Measurements from ENCODE around the gene ODF2. TPM values are rescaled to one million over a fixed set of nuclear protein-coding genes. Genes with fewer than 3 reads are reported as not detected.
"Not testable (repeated sequence)": the region's sequence is repeated elsewhere in the genome, so short reads cannot be mapped to it uniquely, and the experiment has no call there.

The ODF2 gene
- total RNA-seq, 1 donor from 2014 or later, result 15.7 TPM

DNA sequence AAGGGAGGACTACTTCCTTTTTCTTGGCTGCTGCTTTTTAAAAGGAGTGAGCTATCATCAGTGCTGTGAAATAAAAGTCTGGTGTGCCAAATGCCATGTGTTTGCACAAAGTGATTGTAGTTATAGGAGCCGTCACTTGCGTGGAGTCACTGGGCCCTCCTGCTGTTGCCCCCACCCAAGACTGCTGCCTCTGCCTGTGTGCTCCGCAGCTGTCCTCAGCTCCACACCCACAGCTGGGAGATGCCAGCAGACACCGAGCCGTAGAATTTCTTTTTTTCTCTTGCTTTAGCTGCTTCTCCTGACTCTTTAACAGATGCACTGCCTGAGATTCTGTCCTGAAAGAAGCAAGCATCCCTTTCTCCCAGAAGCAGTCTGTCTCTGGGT is 38.9 kb downstream of the ODF2 start:
- H3K9me3 ChIP-seq (ENCODE audit: control insufficient read depth in 3 of 3, low read length in 3 of 3), result no peaks in the 10 kb centered on the region
- H3K9ac ChIP-seq (ENCODE audit: low read depth in 1 of 3, low read length in 3 of 3), result peak overlapping the region in 1 of 3 donors; percentile 33
- H3K4me1 ChIP-seq (ENCODE audit: control insufficient read depth in 3 of 3, insufficient read depth in 3 of 3, low read length in 3 of 3), result peaks cover 0 to 8% (median 7%) of the 10 kb centered on the region in 3 donors
- peak overlapping the region; percentile 2 for H3K27ac ChIP-seq (ENCODE audit: low read depth, low read length)
- H3K4me3 ChIP-seq (ENCODE audit: low read length in 3 of 3), result no peak overlapping the region
- H3K27me3 ChIP-seq (ENCODE audit: control insufficient read depth in 3 of 3, insufficient read depth in 3 of 3, low read length in 3 of 3), result no peaks in the 10 kb centered on the region
- H3K36me3 ChIP-seq (ENCODE audit: control insufficient read depth in 3 of 3, insufficient read depth in 3 of 3, low read length in 3 of 3), result peaks cover 8 to 19% (median 18%) of the 10 kb centered on the region in 3 donors

DNA sequence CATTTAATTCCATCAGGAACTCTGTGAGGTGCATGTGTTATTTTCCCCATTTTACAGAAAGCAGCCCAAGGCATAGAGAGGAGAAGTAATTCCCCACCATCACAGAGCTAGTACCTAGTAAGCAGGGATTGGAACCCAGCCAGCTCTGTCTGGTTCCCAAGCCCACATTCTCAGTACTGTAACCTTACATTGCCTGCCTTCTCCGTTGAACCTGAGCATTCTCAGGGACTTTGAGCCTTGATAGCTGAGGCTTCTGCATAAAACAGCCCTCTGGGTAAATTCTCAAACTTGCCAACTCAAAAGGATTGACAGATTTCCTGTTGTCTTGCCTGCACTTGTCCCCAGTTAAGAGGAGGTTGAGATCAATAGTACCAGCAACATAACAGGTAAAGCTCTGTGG is 39.5 kb downstream of the ODF2 start:
- Histone ChIP-seq H3K27ac (ENCODE audit: low read depth, low read length) (no peak overlapping the region), H3K27me3 (ENCODE audit: control insufficient read depth in 3 of 3, insufficient read depth in 3 of 3, low read length in 3 of 3) (no peaks in the 10 kb centered on the region), H3K9me3 (ENCODE audit: control insufficient read depth in 3 of 3, low read length in 3 of 3) (no peaks in the 10 kb centered on the region), H3K9ac (ENCODE audit: low read depth in 1 of 3, low read length in 3 of 3) (no peak overlapping the region), H3K4me1 (ENCODE audit: control insufficient read depth in 3 of 3, insufficient read depth in 3 of 3, low read length in 3 of 3) (peaks cover 0 to 8% (median 7%) of the 10 kb centered on the region in 3 donors), H3K4me3 (ENCODE audit: low read length in 3 of 3) (no peak overlapping the region), H3K36me3 (ENCODE audit: control insufficient read depth in 3 of 3, insufficient read depth in 3 of 3, low read length in 3 of 3) (peaks cover 8 to 21% (median 19%) of the 10 kb centered on the region in 3 donors)

DNA sequence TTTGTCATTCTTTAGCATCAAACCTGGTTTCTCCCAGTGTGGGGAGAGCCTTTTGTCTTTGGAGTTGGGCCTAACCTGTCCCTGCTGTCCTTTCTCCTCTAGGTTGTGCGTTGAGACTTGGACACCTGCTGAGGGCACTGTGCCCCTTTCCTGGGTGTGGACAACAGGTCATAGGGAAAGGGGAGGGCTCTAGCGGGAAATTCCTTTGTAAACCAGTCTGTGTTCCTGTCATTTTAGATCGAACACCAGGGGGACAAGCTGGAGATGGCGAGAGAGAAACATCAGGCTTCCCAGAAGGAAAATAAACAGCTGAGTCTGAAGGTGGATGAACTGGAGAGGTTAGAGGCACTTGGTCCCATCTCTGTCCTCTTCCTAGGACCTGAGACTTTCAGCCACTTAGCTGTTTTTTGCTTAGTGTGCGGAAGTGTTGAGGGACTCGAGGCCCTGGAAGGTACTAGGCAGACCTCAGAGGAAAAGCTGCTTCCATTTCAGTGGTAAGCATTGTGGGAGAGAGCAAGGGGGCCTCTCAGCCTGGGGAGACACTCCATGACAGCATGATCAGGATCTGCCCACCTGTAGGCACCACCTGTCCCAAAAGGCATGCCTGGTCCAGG is 40.1 kb downstream of the ODF2 start:
- Histone ChIP-seq H3K27ac (ENCODE audit: low read depth, low read length) (no peak overlapping the region), H3K36me3 (ENCODE audit: control insufficient read depth in 3 of 3, insufficient read depth in 3 of 3, low read length in 3 of 3) (peaks cover 8 to 22% (median 19%) of the 10 kb centered on the region in 3 donors)

DNA sequence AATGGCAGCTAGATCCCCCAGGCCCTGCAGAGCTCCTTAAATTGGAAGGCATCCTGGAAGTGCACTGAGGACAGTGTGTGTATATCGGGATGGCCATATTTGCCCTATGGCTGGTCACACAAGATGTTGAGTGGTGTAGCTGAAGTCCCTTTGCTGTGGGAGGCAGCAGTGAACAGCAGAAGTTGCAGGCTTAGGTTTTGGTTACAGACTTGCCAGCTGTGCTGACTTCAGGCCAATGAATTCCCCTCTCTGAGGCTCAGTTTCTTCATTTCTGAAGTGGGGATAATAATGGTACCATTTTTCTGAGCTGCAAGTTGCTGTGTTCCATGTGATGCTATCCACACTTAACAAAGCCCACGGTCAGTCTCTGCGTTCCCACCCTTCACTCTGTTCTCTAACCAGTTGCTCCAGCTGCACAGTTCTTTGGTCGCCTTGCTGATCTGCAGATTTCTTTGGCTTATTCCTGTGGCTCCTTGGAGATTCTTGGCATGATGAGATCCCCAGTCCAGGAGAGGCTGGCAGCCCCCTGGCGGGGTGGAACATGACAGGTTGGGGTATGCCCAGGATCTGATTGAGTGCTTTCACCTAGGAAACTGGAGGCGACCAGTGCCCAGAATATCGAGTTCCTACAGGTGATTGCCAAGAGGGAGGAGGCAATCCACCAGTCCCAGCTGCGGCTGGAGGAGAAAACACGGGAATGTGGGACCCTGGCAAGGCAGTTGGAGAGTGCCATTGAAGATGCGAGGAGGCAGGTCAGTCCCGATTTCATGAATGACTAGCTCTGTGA is 42.2 kb downstream of the ODF2 start:
- H3K27ac ChIP-seq (ENCODE audit: low read depth, low read length), result no peak overlapping the region
- H3K9me3 ChIP-seq (ENCODE audit: control insufficient read depth in 3 of 3, low read length in 3 of 3), result no peaks in the 10 kb centered on the region
- no peak overlapping the region for H3K4me3 ChIP-seq (ENCODE audit: low read length in 3 of 3)
- H3K27me3 ChIP-seq (ENCODE audit: control insufficient read depth in 3 of 3, insufficient read depth in 3 of 3, low read length in 3 of 3), result no peaks in the 10 kb centered on the region
- peaks cover 4 to 16% (median 14%) of the 10 kb centered on the region in 3 donors for H3K36me3 ChIP-seq (ENCODE audit: control insufficient read depth in 3 of 3, insufficient read depth in 3 of 3, low read length in 3 of 3)
- no peak overlapping the region for H3K9ac ChIP-seq (ENCODE audit: low read depth in 1 of 3, low read length in 3 of 3)
- peaks cover 0 to 8% (median 7%) of the 10 kb centered on the region in 3 donors for H3K4me1 ChIP-seq (ENCODE audit: control insufficient read depth in 3 of 3, insufficient read depth in 3 of 3, low read length in 3 of 3)

More for the DNA sequence above, 40.1 kb downstream of the ODF2 start:
- H3K27me3 ChIP-seq (ENCODE audit: control insufficient read depth in 3 of 3, insufficient read depth in 3 of 3, low read length in 3 of 3), result no peaks in the 10 kb centered on the region
- H3K9me3 ChIP-seq (ENCODE audit: control insufficient read depth in 3 of 3, low read length in 3 of 3), result no peaks in the 10 kb centered on the region
- H3K4me3 ChIP-seq (ENCODE audit: low read length in 3 of 3), result no peak overlapping the region
- peaks cover 0 to 8% (median 7%) of the 10 kb centered on the region in 3 donors for H3K4me1 ChIP-seq (ENCODE audit: control insufficient read depth in 3 of 3, insufficient read depth in 3 of 3, low read length in 3 of 3)
- no peak overlapping the region for H3K9ac ChIP-seq (ENCODE audit: low read depth in 1 of 3, low read length in 3 of 3)

DNA sequence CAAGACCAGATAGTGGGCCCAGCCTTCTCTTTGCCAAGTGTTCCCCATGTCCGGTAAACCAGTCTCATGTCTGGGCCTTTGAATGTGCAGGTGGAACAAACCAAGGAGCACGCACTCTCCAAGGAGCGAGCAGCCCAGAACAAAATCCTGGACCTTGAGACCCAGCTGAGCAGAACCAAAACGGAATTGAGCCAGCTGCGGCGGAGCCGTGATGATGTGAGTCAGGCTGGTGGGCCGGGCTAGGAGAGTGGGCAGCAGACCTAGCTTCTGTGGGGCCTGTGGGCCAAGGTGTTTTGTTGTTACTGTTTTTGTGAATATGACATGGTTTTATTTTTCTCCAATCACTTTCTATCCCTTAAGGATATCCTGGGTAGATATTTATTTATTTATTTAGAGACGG is 43.1 kb downstream of the ODF2 start:
- Histone ChIP-seq H3K9ac (ENCODE audit: low read depth in 1 of 3, low read length in 3 of 3) (no peak overlapping the region), H3K27ac (ENCODE audit: low read depth, low read length) (no peak overlapping the region), H3K27me3 (ENCODE audit: control insufficient read depth in 3 of 3, insufficient read depth in 3 of 3, low read length in 3 of 3) (no peaks in the 10 kb centered on the region), H3K4me3 (ENCODE audit: low read length in 3 of 3) (no peak overlapping the region), H3K4me1 (ENCODE audit: control insufficient read depth in 3 of 3, insufficient read depth in 3 of 3, low read length in 3 of 3) (peaks cover 0 to 12% (median 11%) of the 10 kb centered on the region in 3 donors), H3K9me3 (ENCODE audit: control insufficient read depth in 3 of 3, low read length in 3 of 3) (no peaks in the 10 kb centered on the region), H3K36me3 (ENCODE audit: control insufficient read depth in 3 of 3, insufficient read depth in 3 of 3, low read length in 3 of 3) (peaks cover 4 to 14% (median 13%) of the 10 kb centered on the region in 3 donors)

DNA sequence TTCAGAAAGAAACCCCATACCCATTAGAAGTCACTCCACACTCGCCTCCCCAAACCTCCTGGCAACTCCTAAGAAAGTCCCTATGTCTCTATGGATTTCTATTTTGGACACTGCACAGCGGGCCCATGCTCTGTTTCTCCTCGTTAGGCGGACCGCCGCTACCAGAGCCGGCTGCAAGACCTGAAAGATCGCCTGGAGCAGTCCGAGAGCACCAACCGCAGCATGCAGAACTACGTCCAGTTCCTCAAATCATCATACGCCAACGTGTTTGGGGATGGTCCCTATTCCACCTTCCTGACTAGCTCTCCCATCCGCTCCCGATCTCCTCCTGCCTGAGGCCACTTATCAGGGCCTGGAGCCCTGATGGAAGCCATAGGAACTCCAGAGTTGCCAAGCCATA is 44.1 kb downstream of the ODF2 start:
- Histone ChIP-seq H3K4me1 (ENCODE audit: control insufficient read depth in 3 of 3, insufficient read depth in 3 of 3, low read length in 3 of 3) (peaks cover 0 to 7% (median 6%) of the 10 kb centered on the region in 3 donors), H3K9me3 (ENCODE audit: control insufficient read depth in 3 of 3, low read length in 3 of 3) (no peaks in the 10 kb centered on the region), H3K27me3 (ENCODE audit: control insufficient read depth in 3 of 3, insufficient read depth in 3 of 3, low read length in 3 of 3) (no peaks in the 10 kb centered on the region), H3K36me3 (ENCODE audit: control insufficient read depth in 3 of 3, insufficient read depth in 3 of 3, low read length in 3 of 3) (peaks cover 6 to 14% (median 11%) of the 10 kb centered on the region in 3 donors), H3K9ac (ENCODE audit: low read depth in 1 of 3, low read length in 3 of 3) (no peak overlapping the region), H3K27ac (ENCODE audit: low read depth, low read length) (no peak overlapping the region), H3K4me3 (ENCODE audit: low read length in 3 of 3) (no peak overlapping the region)

DNA sequence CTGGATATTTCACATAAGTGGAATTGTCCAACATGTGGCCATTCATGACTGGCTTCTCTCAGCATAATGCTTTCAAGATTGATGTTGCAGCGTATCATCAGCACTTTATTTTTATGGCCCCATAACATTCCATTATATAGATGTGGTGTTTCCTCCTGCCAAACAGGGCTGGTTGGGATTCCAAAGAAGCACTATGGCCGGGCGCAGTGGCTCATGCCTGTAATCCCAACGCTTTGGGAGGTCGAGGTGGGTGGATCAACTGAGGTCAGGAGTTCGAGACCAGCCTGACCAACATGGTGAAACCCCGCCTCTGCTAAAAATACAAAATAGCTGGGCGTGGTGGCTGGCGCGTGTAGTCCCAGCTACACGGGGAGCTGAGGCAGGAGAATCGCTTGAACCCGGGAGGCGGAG is 47.6 kb downstream of the ODF2 start:
- not testable (repeated sequence) for H3K36me3 ChIP-seq (ENCODE audit: control insufficient read depth in 3 of 3, insufficient read depth in 3 of 3, low read length in 3 of 3); H3K27ac ChIP-seq (ENCODE audit: low read depth, low read length); H3K9me3 ChIP-seq (ENCODE audit: control insufficient read depth in 3 of 3, low read length in 3 of 3); H3K9ac ChIP-seq (ENCODE audit: low read depth in 1 of 3, low read length in 3 of 3); H3K27me3 ChIP-seq (ENCODE audit: control insufficient read depth in 3 of 3, insufficient read depth in 3 of 3, low read length in 3 of 3)
- H3K4me1 ChIP-seq (ENCODE audit: control insufficient read depth in 3 of 3, insufficient read depth in 3 of 3, low read length in 3 of 3), result peaks cover 8 to 19% (median 19%) of the 10 kb centered on the region in 3 donors
- peak overlapping the region in 2 of 3 donors; percentile 96 to 98 for H3K4me3 ChIP-seq (ENCODE audit: low read length in 3 of 3)

DNA sequence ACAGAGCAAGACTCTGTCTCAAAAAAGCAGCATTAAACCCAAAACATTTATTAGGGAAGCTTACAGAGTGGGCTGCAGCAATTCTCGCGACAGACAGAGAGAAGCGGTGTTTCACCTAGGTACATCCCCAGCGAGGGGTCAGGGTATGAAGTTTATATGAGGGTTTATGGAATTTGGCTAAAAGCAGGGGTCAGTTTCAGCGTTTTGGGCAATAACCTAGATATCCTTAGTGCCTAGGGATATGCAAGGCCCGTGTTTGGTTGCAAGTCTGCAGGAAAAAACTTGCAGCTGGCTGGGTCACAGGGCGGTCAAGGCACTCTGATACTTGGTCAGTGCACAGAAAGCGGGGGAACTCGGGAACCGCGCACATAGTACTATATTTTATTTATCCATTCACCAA is 48.1 kb downstream of the ODF2 start:
- Histone ChIP-seq H3K9ac (ENCODE audit: low read depth in 1 of 3, low read length in 3 of 3) (peak overlapping the region; percentile 72 to 97 (median 79)), H3K4me3 (ENCODE audit: low read length in 3 of 3) (peak overlapping the region; percentile 96 to 99 (median 98)), H3K9me3 (ENCODE audit: control insufficient read depth in 3 of 3, low read length in 3 of 3) (no peaks in the 10 kb centered on the region), H3K27ac (ENCODE audit: low read depth, low read length) (no peak overlapping the region), H3K36me3 (ENCODE audit: control insufficient read depth in 3 of 3, insufficient read depth in 3 of 3, low read length in 3 of 3) (peaks cover 2 to 6% (median 4%) of the 10 kb centered on the region in 3 donors), H3K4me1 (ENCODE audit: control insufficient read depth in 3 of 3, insufficient read depth in 3 of 3, low read length in 3 of 3) (peaks cover 8 to 19% (median 19%) of the 10 kb centered on the region in 3 donors), H3K27me3 (ENCODE audit: control insufficient read depth in 3 of 3, insufficient read depth in 3 of 3, low read length in 3 of 3) (no peaks in the 10 kb centered on the region)

DNA sequence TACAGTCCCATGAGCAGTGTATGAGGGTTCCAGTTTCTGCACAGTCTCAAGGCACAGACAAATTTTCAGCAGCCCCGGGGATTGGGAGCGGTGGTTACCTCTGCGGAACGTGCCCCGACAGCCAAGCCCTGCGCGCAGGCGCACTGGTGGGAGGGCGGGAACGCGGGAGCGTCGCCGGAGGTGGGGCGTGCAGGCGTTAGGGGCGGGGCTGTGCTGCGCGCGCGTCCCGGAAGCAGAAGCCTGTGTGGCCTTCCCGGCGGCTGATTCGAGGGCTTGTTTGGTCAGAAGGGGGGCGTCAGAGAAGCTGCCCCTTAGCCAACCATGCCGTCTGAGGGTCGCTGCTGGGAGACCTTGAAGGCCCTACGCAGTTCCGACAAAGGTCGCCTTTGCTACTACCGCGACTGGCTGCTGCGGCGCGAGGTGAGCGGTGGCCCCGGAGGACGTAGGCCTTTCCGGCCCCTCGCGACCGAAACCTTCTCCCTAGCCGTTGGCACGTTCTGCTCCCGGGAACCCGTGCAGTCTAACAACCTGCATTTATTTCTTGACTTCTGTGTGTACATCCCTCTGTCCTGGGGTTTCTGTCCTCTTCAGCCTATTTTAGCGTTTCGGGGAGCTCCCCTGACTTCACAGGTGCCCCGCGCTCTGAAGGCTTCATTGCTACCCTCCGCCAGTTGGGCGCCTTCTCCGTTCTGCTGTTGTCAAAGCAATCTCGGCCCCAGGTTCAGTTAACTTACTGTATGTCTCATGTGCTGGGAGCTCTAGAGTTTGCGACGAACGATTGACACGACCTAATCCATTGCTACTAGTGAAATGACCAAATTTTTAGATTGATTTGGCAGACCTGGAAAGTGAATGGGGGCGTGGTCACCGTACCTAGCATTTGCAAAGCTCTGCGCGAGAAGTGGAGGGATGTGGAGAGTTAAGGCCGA is 48.9 kb downstream of the ODF2 start, which contains the start of gene GLE1:
Gene GLE1 (plus strand): TSS at position 235 of the 929 bp plus-strand sequence. CDS start 87 bp downstream, at position 322.
- peak within 1 kb of the TSS; percentile 79 to 99 (median 97) for H3K9ac ChIP-seq (ENCODE audit: low read depth in 1 of 3, low read length in 3 of 3)
- peak within 1 kb of the TSS; percentile 96 to 99 (median 98) for H3K4me3 ChIP-seq (ENCODE audit: low read length in 3 of 3)
- no peaks in the 10 kb centered on the region for H3K27me3 ChIP-seq (ENCODE audit: control insufficient read depth in 3 of 3, insufficient read depth in 3 of 3, low read length in 3 of 3)
- peaks cover 2 to 9% (median 7%) of the 10 kb centered on the region in 3 donors for H3K36me3 ChIP-seq (ENCODE audit: control insufficient read depth in 3 of 3, insufficient read depth in 3 of 3, low read length in 3 of 3)
- peaks cover 8 to 19% (median 19%) of the 10 kb centered on the region in 3 donors for H3K4me1 ChIP-seq (ENCODE audit: control insufficient read depth in 3 of 3, insufficient read depth in 3 of 3, low read length in 3 of 3)
- no peaks in the 10 kb centered on the region for H3K9me3 ChIP-seq (ENCODE audit: control insufficient read depth in 3 of 3, low read length in 3 of 3)
- H3K27ac ChIP-seq (ENCODE audit: low read depth, low read length), result peak within 1 kb of the TSS; percentile 75
